SK-N-MC (cell line): ENCODE measurements around the gene CDKAL1.

ENCODE experiments used
- DNase-seq: peaks from one replicate; pipeline ENCODE4 v3.0.0-alpha.2; 2011; ENCODE audit warnings: low read depth, low spot score
- H3K27ac ChIP-seq: fragments of 200-600 bp; sonication (generic); 2 replicates; pipeline ENCODE4 v1.5.1; 2016; ENCODE audit warnings: mixed run types
- H3K36me3 ChIP-seq: fragments of 200-600 bp; sonication (generic); 2 replicates; pipeline ENCODE4 v1.6.1; 2017; ENCODE audit warnings: antibody characterized with exemption, low read length, mixed read lengths; ENCODE audit not compliant: insufficient read depth
- H3K4me3 ChIP-seq: fragments of 200-600 bp; sonication (generic); 2 replicates; pipeline ENCODE4 v1.5.1; 2016
- H3K9ac ChIP-seq: fragments of 200-600 bp; sonication (generic); 2 replicates; pipeline ENCODE4 v1.8.0; 2017; ENCODE audit warnings: mixed run types, mixed read lengths; ENCODE audit not compliant: insufficient read length
- H3K9me3 ChIP-seq: fragments of 200-600 bp; sonication (generic); 2 replicates; pipeline ENCODE4 v1.6.1; 2017; ENCODE audit warnings: low read depth, mild to moderate bottlenecking, antibody characterized with exemption, low read length, moderate library complexity, mixed read lengths
- EZH2 ChIP-seq: fragments of 200-600 bp; sonication (generic); IDR thresholded peaks from one replicate; pipeline ENCODE4 v1.6.1; 2017; ENCODE audit warnings: antibody characterized with exemption
- FOXP2 ChIP-seq: optimal IDR thresholded peaks from 2 replicates; pipeline ENCODE3; 2011; ENCODE audit warnings: mild to moderate bottlenecking, moderate library complexity; ENCODE audit not compliant: insufficient read depth; ENCODE audit errors: extremely low read length, control extremely low read depth
- POLR2AphosphoS5 ChIP-seq: IDR thresholded peaks from 2 replicates; pipeline ENCODE4 v1.6.1; 2012; ENCODE audit warnings: mild to moderate bottlenecking, low read depth, low read length, borderline replicate concordance

Gene CDKAL1

GRCh38 chr6:21133901-21134300 is 599.6 kb downstream of the CDKAL1 start:
- H3K4me3 ChIP-seq: peak overlapping the region; percentile 64
- no peak for TF ChIP-seq POLR2AphosphoS5
- TF ChIP-seq EZH2: no peak
- no peak for TF ChIP-seq FOXP2
- no peaks in the 10 kb centered on the region for H3K36me3 ChIP-seq
- H3K9ac ChIP-seq: no peak overlapping the region
- no peak for DNase-seq
- no peaks in the 10 kb centered on the region for H3K9me3 ChIP-seq
- peak overlapping the region; percentile 80 for H3K27ac ChIP-seq

- peak overlapping the region; percentile 64 for H3K4me3 ChIP-seq
These were observed 600.1 kb downstream of the CDKAL1 start for GRCh38 chr6:21134356-21134755.

DNA sequence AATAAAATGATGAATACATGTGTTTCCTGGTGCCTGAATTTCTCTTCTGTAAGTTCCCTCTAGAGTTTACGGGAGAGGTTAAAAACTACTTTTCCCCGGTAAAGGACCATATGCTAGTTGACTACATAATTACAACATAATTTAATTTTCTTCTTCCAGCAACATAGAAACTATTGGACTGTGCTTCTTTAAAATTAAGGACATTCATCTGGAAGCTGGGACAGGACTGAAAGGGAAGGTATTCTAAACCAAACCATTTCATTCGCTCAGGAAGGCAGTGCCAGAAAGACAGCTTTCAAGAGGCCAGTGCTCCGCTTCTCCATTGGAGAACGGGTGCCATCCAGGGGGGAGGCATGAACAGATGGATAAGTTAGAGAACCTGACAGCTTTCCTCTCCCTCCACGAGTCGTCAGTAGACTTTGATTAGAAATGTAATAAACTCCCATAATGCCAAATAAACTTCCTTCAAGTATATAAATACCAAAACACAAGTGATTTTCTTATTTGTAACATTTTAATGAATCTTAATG is 601.3 kb downstream of the CDKAL1 start:
- no peak for DNase-seq
- H3K9ac ChIP-seq: no peak overlapping the region
- no peaks in the 10 kb centered on the region for H3K9me3 ChIP-seq
- no peak overlapping the region for H3K4me3 ChIP-seq
- H3K36me3 ChIP-seq: no peaks in the 10 kb centered on the region
- 0 out of 2 replicates have a peak overlapping the region, but pooled peaks have one; percentile 80 for H3K27ac ChIP-seq
- TF ChIP-seq EZH2: no peak
- no peak for TF ChIP-seq FOXP2
- TF ChIP-seq POLR2AphosphoS5: no peak

More at GRCh38 chr6:21134356-21134755, 600.1 kb downstream of the CDKAL1 start:
- no peak for TF ChIP-seq FOXP2
- TF ChIP-seq EZH2: no peak
- TF ChIP-seq POLR2AphosphoS5: 0 out of 2 replicates have a peak, but pooled peaks have one; percentile 16
- Histone ChIP-seq H3K9ac (no peak overlapping the region), H3K27ac (peak overlapping the region; percentile 80), H3K36me3 (no peaks in the 10 kb centered on the region), H3K9me3 (no peaks in the 10 kb centered on the region)
- no peak for DNase-seq

DNA sequence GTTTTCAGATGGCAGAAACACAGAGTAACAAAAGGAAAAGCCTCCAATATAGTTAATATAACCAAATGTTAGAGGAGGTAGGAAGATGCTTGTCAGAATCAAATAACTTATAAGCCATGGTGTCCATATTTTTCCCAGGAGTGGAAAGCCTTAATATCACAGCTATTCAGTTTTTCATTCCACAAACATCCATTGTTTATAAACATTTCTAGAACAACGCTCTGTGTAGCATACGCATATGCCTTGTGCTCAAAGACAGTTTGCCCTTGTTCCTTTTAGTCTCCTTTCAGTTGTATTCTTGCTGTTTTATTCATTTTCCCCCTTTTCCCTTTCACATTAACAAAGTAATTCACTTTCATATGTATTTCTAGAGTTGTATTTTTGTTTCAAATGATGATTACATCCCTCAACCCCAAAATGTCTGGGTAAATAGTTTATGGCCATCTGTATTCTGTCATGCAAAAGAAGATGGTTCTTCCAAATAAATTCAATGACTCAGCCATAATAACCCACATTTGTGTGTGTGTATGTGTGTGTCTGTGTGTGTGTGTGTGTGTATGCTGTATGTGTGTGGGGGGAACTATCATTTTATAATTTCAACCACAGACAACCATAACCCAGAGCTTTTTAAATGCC is 603.6 kb downstream of the CDKAL1 start:
- Histone ChIP-seq H3K36me3 (no peaks in the 10 kb centered on the region), H3K27ac (no peak overlapping the region), H3K4me3 (no peak overlapping the region), H3K9me3 (no peaks in the 10 kb centered on the region), H3K9ac (no peak overlapping the region)
- no peak for DNase-seq
- TF ChIP-seq EZH2: no peak
- no peak for TF ChIP-seq FOXP2
- no peak for TF ChIP-seq POLR2AphosphoS5

DNA sequence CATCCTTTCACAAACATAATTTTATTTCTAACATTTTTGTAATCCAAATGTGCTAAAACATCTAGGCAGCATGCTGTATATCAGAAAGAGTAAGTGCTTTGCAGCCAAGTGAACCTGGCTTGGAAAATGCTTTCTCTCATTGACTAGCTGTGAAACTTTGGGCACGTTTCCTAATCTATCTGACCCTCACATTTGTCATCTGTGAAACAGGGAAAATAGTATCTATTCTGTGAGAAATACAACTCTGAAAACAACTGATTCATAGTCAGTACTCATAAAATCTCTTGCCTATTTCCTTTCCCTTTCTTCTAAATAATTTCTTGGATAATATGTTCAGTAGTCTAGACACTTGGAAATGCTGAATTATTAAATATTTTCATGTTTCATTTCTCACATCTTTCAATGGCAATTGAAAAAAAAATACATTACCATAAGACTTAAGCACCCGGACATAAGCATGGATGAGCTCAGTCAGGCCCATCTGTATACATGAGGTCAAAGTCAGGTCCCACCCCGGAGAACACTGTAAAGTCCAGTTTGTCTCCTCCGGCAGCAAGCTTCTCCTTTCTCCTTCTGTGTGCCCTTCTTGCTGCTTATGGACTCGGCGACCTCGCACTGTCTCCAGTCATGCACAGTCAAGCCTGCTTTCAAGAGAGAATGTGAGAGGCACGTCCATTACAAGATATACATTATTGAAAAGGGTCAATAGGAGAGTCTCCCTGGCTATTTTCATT is 604.2 kb downstream of the CDKAL1 start:
- no peak overlapping the region for H3K4me3 ChIP-seq
- H3K9ac ChIP-seq: no peak overlapping the region
- H3K27ac ChIP-seq: no peak overlapping the region
- TF ChIP-seq POLR2AphosphoS5 (no peak), EZH2 (no peak), FOXP2 (no peak)
- H3K36me3 ChIP-seq: no peaks in the 10 kb centered on the region
- H3K9me3 ChIP-seq: no peaks in the 10 kb centered on the region
- DNase-seq: no peak

- no peak overlapping the region for H3K27ac ChIP-seq
- H3K9me3 ChIP-seq: no peaks in the 10 kb centered on the region
- DNase-seq: no peak
- no peaks in the 10 kb centered on the region for H3K36me3 ChIP-seq
- H3K9ac ChIP-seq: no peak overlapping the region
- no peak overlapping the region for H3K4me3 ChIP-seq
- TF ChIP-seq FOXP2 (no peak), POLR2AphosphoS5 (no peak), EZH2 (no peak)
These were observed 606.7 kb downstream of the CDKAL1 start for GRCh38 chr6:21140966-21141365.

GRCh38 chr6:21141616-21142303 is 607.5 kb downstream of the CDKAL1 start:
- TF ChIP-seq POLR2AphosphoS5 (no peak), EZH2 (no peak), FOXP2 (no peak)
- H3K27ac ChIP-seq: no peak overlapping the region
- no peak overlapping the region for H3K4me3 ChIP-seq
- no peaks in the 10 kb centered on the region for H3K36me3 ChIP-seq
- no peak overlapping the region for H3K9ac ChIP-seq
- H3K9me3 ChIP-seq: no peaks in the 10 kb centered on the region
- no peak for DNase-seq

DNA sequence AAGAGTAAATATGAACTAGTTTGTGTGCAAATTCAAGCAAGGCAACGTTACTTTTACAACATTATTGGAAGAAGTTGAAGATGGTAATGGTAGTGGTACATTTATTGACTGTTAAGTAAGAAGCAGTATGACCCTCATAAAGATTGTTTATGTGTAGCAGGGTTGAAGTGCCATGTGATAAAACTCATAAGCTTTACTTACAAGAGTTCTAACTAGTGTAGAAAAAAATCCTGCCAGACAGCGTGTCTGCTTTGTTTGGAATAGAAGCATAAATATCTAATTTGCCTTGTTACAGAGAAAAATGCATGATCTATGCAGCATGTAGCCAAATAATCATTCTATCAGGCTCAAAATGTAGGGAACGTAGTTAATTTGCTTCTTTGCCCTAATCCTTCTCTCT is 608.5 kb downstream of the CDKAL1 start:
- TF ChIP-seq POLR2AphosphoS5 (no peak), EZH2 (no peak), FOXP2 (no peak)
- Histone ChIP-seq H3K9me3 (no peaks in the 10 kb centered on the region), H3K36me3 (no peaks in the 10 kb centered on the region), H3K9ac (no peak overlapping the region), H3K27ac (no peak overlapping the region), H3K4me3 (no peak overlapping the region)
- DNase-seq: no peak

DNA sequence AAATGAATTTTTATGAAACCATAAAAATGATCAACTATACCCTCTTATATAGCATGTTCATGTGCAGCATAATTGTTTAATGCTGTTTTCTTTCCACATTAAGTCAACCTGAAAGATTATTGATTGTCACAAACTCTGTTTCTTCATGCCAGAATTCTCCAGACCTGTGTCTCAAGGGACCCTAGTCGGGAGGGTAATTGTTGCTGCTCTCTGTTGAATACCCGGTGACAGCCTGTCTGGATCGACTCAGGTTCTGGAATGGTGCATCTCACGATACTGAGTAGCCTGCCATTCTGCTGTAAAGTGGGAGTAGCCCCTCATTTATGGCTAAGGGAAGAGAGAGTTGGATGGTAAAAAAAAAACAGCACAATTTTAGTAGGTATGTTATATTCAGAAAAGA is 609.4 kb downstream of the CDKAL1 start:
- TF ChIP-seq POLR2AphosphoS5 (no peak), EZH2 (no peak), FOXP2 (no peak)
- DNase-seq: no peak
- no peak overlapping the region for H3K4me3 ChIP-seq
- no peak overlapping the region for H3K27ac ChIP-seq
- H3K9ac ChIP-seq: no peak overlapping the region
- H3K36me3 ChIP-seq: no peaks in the 10 kb centered on the region
- H3K9me3 ChIP-seq: no peaks in the 10 kb centered on the region
